GM19238 (cell line): Measurements from ENCODE around the gene SCARF1.

Experiments
- DNase-seq: peaks from one replicate; pipeline ENCODE4 v3.0.0; 2011; ENCODE audit warnings: low spot score; ENCODE audit not compliant: insufficient read length

SCARF1 gene

GRCh38 chr17:1648173-1648962 lies 2.8 kb upstream of the SCARF1 start:
- DNase-seq = no peak

GRCh38 chr17:1647802-1648171 lies 2.3 kb upstream of the SCARF1 start:
- DNase-seq = no peak

DNA sequence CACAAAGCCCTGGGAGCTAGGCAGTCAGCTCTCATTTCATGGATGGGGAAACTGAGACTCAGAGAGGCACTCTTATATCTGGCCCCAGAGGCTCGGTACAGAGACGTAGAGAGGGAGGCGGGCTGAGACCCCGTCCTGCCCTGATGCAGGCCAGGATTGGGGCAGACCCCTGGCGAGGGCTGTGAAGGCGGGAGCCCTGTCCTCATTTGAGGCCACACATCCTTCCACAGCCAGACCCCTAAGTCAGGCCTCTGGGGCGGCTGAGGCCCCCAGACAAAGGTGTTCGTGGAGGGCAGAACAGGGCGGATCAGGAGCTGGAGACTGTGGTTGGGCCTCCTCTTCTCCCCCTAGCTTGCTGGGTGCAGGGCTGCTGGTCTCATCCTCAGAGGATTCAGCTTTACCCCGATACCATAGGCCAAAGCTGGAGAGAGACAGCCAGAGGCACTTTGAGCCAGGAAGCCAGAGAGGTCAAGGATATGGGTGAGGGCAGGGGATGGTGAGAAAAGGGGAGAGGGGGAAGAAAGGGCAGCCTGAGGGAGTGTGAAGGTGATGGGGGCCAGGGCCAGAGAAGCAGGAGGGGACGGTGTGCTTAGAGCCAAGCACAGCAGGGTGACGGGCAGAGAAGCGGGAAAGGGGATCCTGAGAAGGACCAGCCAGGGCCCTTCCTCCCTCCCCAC lies 805 bp upstream of the SCARF1 start:
- no peak for DNase-seq

DNA sequence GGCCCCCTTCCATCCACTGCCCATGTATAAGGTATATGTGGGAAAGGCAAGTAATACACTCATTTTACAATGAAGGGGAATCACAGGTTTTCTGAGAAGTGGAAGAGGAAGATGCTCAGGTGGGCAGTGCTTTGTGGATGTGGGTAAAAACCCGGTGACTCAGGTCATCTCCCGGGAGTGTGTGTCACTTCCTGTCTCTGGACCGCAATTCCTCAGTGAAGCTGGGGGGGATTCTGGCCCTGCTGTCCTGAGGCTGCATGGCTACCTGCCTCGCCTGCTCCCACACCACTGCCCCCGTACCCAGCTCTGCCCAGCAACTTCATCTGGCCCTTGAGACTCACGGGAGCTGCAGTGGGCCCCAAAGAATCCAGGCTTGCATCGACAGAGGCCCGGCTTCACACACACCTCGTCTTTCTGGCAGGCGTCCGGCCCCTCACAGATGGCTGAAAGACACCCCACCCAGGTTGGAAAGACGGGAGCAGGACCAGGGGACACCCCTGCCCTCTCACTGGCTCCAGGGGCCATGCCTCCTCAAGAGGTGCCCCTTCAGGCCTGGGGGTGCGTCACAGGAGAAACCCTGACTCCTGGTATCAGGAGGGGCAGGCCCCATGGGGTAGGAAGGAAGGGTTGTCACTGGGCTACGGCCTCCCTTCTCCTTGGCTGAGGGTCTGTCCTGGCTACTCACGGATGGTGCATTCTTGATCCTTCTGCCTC lies 882 bp downstream of the SCARF1 start:
- DNase-seq = peak; percentile 83

GRCh38 chr17:1643999-1644492 lies 1.5 kb downstream of the SCARF1 start:
- DNase-seq = peak; percentile 51

- peak; percentile 72 for DNase-seq
Measured at GRCh38 chr17:1643293-1643998, 2.1 kb downstream of the SCARF1 start.

DNA sequence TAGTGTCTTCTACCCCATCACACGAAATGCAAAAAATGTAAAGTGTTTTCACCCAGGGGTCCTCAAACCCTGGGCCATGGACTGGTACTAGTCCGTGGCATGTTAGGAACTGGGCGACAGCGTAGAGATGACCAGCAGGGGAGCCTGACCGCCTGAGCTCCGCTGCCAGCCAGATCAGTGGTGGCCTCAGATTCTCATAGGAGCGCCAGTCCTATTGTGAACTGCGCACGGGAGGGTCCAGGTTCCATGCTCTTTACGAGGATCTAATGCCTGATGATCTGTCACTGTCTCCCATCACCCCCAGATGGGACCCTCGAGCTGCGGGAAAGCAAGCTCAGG lies 4.5 kb downstream of the SCARF1 start:
- DNase-seq = no peak

GRCh38 chr17:1640329-1641064 lies 5.0 kb downstream of the SCARF1 start:
- no peak for DNase-seq

GRCh38 chr17:1639549-1640180 lies 5.9 kb downstream of the SCARF1 start:
- DNase-seq = no peak

DNA sequence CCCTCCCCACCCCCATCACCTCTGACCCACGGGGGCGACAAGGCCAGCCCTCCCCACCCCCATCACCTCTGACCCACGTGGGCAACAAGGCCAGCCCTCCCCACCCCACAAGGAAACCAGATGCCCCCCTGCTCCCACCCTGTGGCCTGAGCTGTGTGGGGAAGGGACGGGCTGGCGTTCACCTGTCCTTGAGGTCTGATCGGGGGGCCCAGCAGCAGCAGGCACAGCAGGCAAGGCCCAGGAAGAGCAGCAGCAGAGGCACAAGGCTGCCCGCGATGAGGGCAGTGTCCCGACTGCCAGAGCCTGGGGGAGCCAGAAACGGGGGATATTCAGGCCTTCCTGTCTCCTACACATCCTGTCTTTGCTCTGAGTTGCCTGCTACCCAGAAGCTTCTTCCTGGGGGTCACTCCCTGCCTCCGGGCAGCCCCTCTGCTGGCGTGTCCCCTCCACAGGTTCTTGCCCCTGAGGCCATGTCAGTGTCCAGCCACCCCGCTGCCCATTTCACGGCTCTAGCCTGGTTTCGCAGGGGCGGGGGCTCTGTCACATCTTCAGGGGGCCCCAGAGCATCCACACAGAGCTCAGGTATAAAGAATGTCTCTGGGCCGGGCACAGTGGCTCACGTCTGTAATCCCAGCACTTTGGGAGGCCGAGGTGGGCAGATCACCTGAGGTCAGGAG lies 6.8 kb downstream of the SCARF1 start:
- DNase-seq = no peak

- DNase-seq = no peak
Measured at GRCh38 chr17:1638171-1638590, 7.4 kb downstream of the SCARF1 start.

DNA sequence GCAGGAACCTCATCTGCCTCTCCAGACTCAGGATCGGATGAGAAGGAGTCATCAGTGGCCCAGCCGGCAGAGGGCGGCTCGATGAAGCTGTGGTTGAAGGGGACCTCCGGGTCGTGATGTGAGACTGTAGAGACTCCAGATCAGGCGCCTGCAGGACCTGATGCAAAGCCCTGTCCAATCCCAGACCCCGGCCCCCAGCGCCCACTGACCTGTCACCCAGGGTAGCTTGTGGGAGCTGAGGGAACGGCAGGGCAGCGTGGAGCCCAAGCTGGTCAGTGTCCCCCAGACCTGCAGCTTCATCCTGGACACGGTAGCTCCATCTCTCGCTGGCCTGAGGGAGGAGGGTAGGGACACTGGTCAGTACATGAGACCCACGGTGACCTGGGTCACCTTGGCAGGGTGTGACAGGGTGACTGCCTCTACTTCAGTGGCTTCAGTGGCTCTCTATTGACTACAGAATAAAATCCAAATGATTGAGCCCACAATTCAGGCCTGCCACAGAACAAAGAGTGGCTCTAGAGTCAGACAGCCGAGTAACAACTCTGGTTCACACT lies 8.7 kb downstream of the SCARF1 start:
- DNase-seq = no peak

DNA sequence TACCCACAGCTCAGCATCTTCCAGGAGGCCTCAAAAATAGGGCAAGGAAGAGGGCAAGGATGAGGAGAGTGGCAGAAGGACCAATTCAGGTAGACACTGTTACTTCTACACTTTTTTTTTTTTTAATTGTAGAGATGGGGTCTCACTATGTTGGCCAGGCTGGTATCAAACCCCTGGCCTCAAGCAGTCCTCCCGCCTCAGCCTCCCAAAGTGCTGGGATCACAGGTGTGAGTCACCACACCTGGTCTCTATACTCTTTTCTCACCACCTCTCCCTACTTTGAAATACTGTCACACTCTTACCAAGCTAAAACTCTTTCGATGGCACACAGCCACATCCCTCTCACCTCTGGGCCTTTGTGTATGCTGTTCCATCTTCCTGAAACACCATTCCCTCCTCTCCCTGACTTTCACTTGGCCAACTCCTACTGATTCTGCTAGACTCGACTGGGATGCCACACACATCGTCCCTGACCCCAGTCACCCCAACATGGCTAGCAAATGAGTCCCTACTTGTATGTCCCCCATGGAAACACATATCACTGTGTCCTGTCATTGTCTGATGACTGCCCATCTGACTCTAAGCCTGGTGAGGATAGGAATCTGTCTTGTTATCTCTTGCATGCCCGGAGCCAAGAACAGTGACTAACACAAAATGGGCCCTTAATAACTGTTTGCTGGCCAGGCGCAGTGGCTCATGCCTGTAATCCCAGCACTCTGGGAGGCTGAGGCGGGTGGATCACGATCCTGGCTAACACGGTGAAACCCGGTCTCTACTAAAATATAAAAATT lies 9.7 kb downstream of the SCARF1 start:
- DNase-seq = no peak

GRCh38 chr17:1634841-1635650 lies 10.5 kb downstream of the SCARF1 start:
- DNase-seq = no peak

DNA sequence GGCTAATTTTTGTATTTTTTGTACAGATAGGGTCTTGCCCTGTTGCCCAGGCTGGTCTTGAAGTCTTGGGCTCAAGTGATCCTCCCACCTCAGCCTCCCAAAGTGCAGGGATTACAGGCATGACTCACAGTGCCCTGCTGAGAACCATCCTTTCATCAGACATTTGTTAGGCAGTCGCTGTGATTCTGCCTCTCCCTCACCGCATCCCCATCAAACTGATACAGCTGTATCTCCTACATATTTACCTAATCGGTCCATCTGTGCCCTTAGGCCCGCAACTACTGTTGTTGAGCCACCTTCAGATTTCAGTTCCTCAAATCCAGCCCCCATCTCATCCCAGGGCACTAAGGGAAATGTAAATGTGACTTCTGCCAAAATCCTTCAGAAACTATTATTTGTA lies 14.9 kb downstream of the SCARF1 start:
- no peak for DNase-seq

- DNase-seq = peak; percentile 63
Measured at GRCh38 chr17:1629504-1630310, 15.8 kb downstream of the SCARF1 start.

DNA sequence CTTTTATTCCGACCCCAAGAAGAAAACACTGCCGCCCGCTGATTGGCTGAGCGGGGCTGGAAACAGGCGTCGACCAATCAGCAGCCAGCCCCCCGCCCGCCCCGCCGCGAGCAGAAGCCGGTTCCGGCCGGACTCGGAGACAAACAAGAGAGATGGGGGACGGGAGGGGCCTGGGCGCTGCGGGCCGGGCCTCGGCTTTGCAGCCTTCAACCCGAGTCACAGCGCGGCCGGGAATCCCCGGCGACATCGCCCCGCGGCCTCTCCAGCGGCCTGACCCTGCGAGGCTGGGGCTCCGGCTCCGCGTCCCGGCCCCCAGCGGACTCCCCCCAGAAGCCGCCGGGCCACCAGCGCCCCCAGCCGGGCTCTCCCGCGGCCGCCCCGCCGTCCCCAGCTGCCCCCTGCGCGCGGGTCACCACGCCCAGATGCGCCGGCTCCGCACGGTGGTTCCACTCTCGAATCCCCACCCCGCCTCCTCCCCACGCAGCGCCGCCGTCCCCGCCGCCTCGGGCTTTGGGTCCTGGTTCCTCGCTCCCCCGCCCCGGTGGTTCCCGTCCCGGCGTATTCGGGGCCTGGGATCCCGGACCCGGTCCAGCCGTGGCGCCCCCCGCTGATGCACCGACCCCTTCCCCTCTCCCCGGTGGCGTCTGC lies 16.6 kb downstream of the SCARF1 start:
- peak; percentile 99 for DNase-seq
